HG03095 (cell line): Measurements from ENCODE around the gene ZNF268.
"Not testable (repeated sequence)": the region's sequence is repeated elsewhere in the genome, so short reads cannot be mapped to it uniquely, and the experiment has no call there.

Source experiments
- ATAC-seq: cut with Tn5 transposase; IDR thresholded peaks from one replicate; pipeline ENCODE4 v1.9.1; 2021; ENCODE audit warnings: moderate library complexity; ENCODE audit not compliant: unreplicated experiment

The ZNF268 gene

GRCh38 chr12:133226690-133227089 lies 45.4 kb downstream of the ZNF268 start:
- ATAC-seq, result no peak

- no peak for ATAC-seq
Observed at GRCh38 chr12:133227281-133227852, 46.1 kb downstream of the ZNF268 start.

- no peak for ATAC-seq
Observed at GRCh38 chr12:133231001-133231400, 49.7 kb downstream of the ZNF268 start.

GRCh38 chr12:133233006-133233405 lies 51.7 kb downstream of the ZNF268 start:
- ATAC-seq, result no peak

GRCh38 chr12:133233993-133234564 lies 52.8 kb downstream of the ZNF268 start:
- no peak for ATAC-seq

GRCh38 chr12:133234971-133235370 lies 53.7 kb downstream of the ZNF268 start:
- ATAC-seq, result no peak

- no peak for ATAC-seq
Observed at GRCh38 chr12:133235401-133236112, 54.3 kb downstream of the ZNF268 start, which contains the start of gene ANHX. Gene ANHX (minus strand): TSS chr12:133235877. CDS start chr12:133234356, 1,521 bp downstream.

GRCh38 chr12:133236144-133236543 lies 54.8 kb downstream of the ZNF268 start:
- no peak for ATAC-seq

- ATAC-seq, result no peak
Observed at GRCh38 chr12:133236556-133236955, 55.3 kb downstream of the ZNF268 start.

GRCh38 chr12:133251732-133252131 lies 70.4 kb downstream of the ZNF268 start:
- no peak for ATAC-seq

- not testable (repeated sequence) for ATAC-seq
Observed at GRCh38 chr12:133255833-133256232, 74.5 kb downstream of the ZNF268 start.

- no peak for ATAC-seq
Observed at GRCh38 chr12:133256321-133256720, 75.0 kb downstream of the ZNF268 start.

GRCh38 chr12:133264173-133264572 lies 82.9 kb downstream of the ZNF268 start:
- no peak for ATAC-seq
